HEK293 (cell line): ENCODE measurements around the gene ROR2.

Source experiments
- CTCF ChIP-seq: fragments of 450-650 bp; formaldehyde crosslinking; IDR thresholded peaks from 2 replicates; pipeline ENCODE4 v1.5.1; 2016; ENCODE audit warnings: missing biosample characterization, missing genetic modification characterization
- ZFP3 ChIP-seq: fragments of 450-650 bp; formaldehyde crosslinking; IDR thresholded peaks from 2 replicates; pipeline ENCODE4 v1.5.1; 2016; ENCODE audit warnings: low read depth, missing biosample characterization, missing genetic modification characterization

- TF ChIP-seq ZFP3 (tag by site-specific recombination) = no peak
- TF ChIP-seq CTCF (tag by site-specific recombination) = no peak
Measured at GRCh38 chr9:91640428-91640827, 309.6 kb downstream of the ROR2 start.
